GM18858 (cell line): ENCODE results near the gene CUX1.
"Not testable (repeated sequence)": the region's sequence is repeated elsewhere in the genome, so short reads cannot be mapped to it uniquely, and the experiment has no call there.

Experiments
- ATAC-seq: cut with Tn5 transposase; IDR thresholded peaks from one replicate; pipeline ENCODE4 v1.9.1; 2021; ENCODE audit not compliant: unreplicated experiment

CUX1 gene

GRCh38 chr7:102036958-102037357, 219.5 kb downstream of the CUX1 start:
- no peak for ATAC-seq

- no peak for ATAC-seq
Observed at GRCh38 chr7:102039706-102040105, 222.3 kb downstream of the CUX1 start.

GRCh38 chr7:102040569-102040968, 223.1 kb downstream of the CUX1 start:
- ATAC-seq, result no peak

- ATAC-seq, result no peak
Observed at GRCh38 chr7:102042016-102042656, 224.7 kb downstream of the CUX1 start.

- not testable (repeated sequence) for ATAC-seq
Observed at GRCh38 chr7:102042796-102043195, 225.4 kb downstream of the CUX1 start.

- ATAC-seq, result no peak
Observed at GRCh38 chr7:102044641-102044983, 227.2 kb downstream of the CUX1 start.

- no peak for ATAC-seq
Observed at GRCh38 chr7:102044984-102045673, 227.7 kb downstream of the CUX1 start.

- no peak for ATAC-seq
Observed at GRCh38 chr7:102045681-102046372, 228.4 kb downstream of the CUX1 start.

- no peak for ATAC-seq
Observed at GRCh38 chr7:102046373-102047117, 229.1 kb downstream of the CUX1 start.

- no peak for ATAC-seq
Observed at GRCh38 chr7:102047167-102047566, 229.7 kb downstream of the CUX1 start.

GRCh38 chr7:102049765-102050164, 232.3 kb downstream of the CUX1 start:
- no peak for ATAC-seq

- no peak for ATAC-seq
Observed at GRCh38 chr7:102050864-102051460, 233.5 kb downstream of the CUX1 start.

- not testable (repeated sequence) for ATAC-seq
Observed at GRCh38 chr7:102051736-102052135, 234.3 kb downstream of the CUX1 start.

- ATAC-seq, result no peak
Observed at GRCh38 chr7:102054158-102054557, 236.7 kb downstream of the CUX1 start.

GRCh38 chr7:102055181-102055976, 238.0 kb downstream of the CUX1 start:
- ATAC-seq, result no peak

- no peak for ATAC-seq
Observed at GRCh38 chr7:102059524-102059923, 242.1 kb downstream of the CUX1 start.

- ATAC-seq, result no peak
Observed at GRCh38 chr7:102061354-102061945, 244.0 kb downstream of the CUX1 start.

- peak; percentile 85 for ATAC-seq
Observed at GRCh38 chr7:102061981-102062390, 244.6 kb downstream of the CUX1 start.

GRCh38 chr7:102063690-102064180, 246.3 kb downstream of the CUX1 start:
- no peak for ATAC-seq
